OCI-LY3 (cell line): Measurements from ENCODE around the gene PRICKLE2.

Experiments
- EZH2phosphoT487 ChIP-seq: fragments of 200-600 bp; shearing (Covaris generic); IDR thresholded peaks from 2 replicates; pipeline ENCODE4 v1.6.1; 2018; ENCODE audit warnings: antibody characterized with exemption, mixed run types, low read depth
- TF ChIP-seq, protein P1 (sequence below): fragments of 200-600, 300-600 bp; sonication (generic); IDR thresholded peaks from 2 replicates; pipeline ENCODE4 v1.5.1; 2014; ENCODE audit warnings: antibody characterized with exemption, low read length, low read depth

DNA sequence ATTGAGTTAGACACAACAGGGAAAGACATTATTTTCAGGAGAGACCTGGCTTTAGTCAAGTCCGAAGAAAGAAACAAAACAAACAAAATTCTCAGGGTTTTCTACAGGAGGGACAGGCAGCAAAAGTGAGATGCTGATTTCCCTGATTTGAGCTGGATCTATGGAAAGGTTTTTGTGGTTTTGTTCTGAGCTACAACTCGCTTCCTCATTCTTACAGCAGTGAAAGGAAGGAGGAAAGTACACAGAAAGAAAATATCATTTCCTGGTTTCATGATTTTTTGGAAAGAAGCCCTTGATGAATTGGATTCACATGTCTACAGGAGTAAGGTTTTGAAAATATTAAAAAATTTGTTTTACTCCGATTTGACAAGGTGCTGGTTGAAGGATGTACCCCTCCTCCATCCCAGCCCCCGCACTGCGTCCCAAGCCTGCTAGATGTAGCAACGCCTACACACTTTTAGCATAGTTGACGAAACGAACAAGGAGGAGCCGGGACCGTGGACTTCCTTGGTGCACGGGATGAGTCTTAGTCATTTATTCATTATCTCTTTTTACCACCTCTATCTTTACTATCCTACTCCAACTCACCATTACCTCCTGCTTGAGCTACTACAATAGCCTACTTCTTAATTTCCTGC lies 10.8 kb downstream of the PRICKLE2 start:
- no peak for TF ChIP-seq EZH2phosphoT487
- TF ChIP-seq, protein P1, sequence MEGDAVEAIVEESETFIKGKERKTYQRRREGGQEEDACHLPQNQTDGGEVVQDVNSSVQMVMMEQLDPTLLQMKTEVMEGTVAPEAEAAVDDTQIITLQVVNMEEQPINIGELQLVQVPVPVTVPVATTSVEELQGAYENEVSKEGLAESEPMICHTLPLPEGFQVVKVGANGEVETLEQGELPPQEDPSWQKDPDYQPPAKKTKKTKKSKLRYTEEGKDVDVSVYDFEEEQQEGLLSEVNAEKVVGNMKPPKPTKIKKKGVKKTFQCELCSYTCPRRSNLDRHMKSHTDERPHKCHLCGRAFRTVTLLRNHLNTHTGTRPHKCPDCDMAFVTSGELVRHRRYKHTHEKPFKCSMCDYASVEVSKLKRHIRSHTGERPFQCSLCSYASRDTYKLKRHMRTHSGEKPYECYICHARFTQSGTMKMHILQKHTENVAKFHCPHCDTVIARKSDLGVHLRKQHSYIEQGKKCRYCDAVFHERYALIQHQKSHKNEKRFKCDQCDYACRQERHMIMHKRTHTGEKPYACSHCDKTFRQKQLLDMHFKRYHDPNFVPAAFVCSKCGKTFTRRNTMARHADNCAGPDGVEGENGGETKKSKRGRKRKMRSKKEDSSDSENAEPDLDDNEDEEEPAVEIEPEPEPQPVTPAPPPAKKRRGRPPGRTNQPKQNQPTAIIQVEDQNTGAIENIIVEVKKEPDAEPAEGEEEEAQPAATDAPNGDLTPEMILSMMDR: no peak
